CD8-positive, alpha-beta memory T cell (primary cell): ENCODE results near the gene SALL4. TPM values are rescaled to one million over a fixed set of nuclear protein-coding genes. Genes with fewer than 3 reads are reported as not detected.
"Not testable (repeated sequence)": the region's sequence is repeated elsewhere in the genome, so short reads cannot be mapped to it uniquely, and the experiment has no call there.

Experiments
- CTCF ChIA-PET: fragments of 350-600 bp; sonication (Branson Sonifier 250); formaldehyde crosslinking; loops from one replicate; lab custom pipeline; 2021; ENCODE audit warnings: antibody characterized with exemption; lab: Charles Lee
- POLR2A ChIA-PET: fragments of 350-600 bp; sonication (Branson Sonifier 250); formaldehyde crosslinking; loops from one replicate; lab custom pipeline; 2021; ENCODE audit warnings: antibody characterized with exemption; lab: Charles Lee
- DNase-seq, 5 donors: peaks; one replicate each; pipeline versions ENCODE4 v3.0.0 to v3.0.0-alpha.2; 2020 to 2022; ENCODE audit warnings: mixed read lengths in 1 of 5
- H3K27ac ChIP-seq: one replicate; pipeline ENCODE4 v1.7.0; 2013; ENCODE audit warnings: low read depth, mild to moderate bottlenecking, low read length, moderate library complexity
- H3K27me3 ChIP-seq: 2 replicates; pipeline ENCODE4 v1.7.0; 2013; ENCODE audit warnings: low read length, mild to moderate bottlenecking; ENCODE audit not compliant: insufficient read depth, poor library complexity, severe bottlenecking
- H3K36me3 ChIP-seq: 2 replicates; pipeline ENCODE4 v1.7.0; 2013; ENCODE audit warnings: mild to moderate bottlenecking, low read length, moderate library complexity; ENCODE audit not compliant: insufficient read depth
- H3K4me1 ChIP-seq: 2 replicates; pipeline ENCODE4 v1.7.0; 2013; ENCODE audit warnings: mild to moderate bottlenecking, low read length, moderate library complexity; ENCODE audit not compliant: insufficient read depth
- H3K4me3 ChIP-seq: 2 replicates; pipeline ENCODE4 v1.7.0; 2013; ENCODE audit warnings: mild to moderate bottlenecking, low read length
- H3K9me3 ChIP-seq: 2 replicates; pipeline ENCODE4 v1.7.0; 2013; ENCODE audit warnings: mild to moderate bottlenecking, low read length
- H3K27ac Mint-ChIP-seq, 8 donors: one replicate each; pipeline ENCODE4 v1.8.0; 2020 to 2021; ENCODE audit warnings: mixed read lengths in 8 of 8, mild to moderate bottlenecking in 6 of 8, inconsistent platforms in 3 of 8, moderate library complexity in 3 of 8
- H3K27me3 Mint-ChIP-seq, 2 donors: one replicate each; pipeline ENCODE4 v1.8.0; 2020 to 2021; ENCODE audit warnings: mixed read lengths in 2 of 2, mild to moderate bottlenecking in 1 of 2, moderate library complexity in 1 of 2
- H3K36me3 Mint-ChIP-seq, 3 donors: one replicate each; pipeline ENCODE4 v1.8.0; 2020 to 2021; ENCODE audit warnings: mixed read lengths in 3 of 3, inconsistent platforms in 1 of 3, mild to moderate bottlenecking in 1 of 3
- H3K4me1 Mint-ChIP-seq, 3 donors: one replicate each; pipeline ENCODE4 v1.8.0; 2020 to 2021; ENCODE audit warnings: mixed read lengths in 3 of 3, inconsistent platforms in 1 of 3, mild to moderate bottlenecking in 1 of 3
- H3K4me3 Mint-ChIP-seq, 7 donors: one replicate each; pipeline ENCODE4 v1.8.0; 2020 to 2021; ENCODE audit warnings: mixed read lengths in 7 of 7, mild to moderate bottlenecking in 6 of 7, moderate library complexity in 4 of 7, inconsistent platforms in 2 of 7
- H3K9me3 Mint-ChIP-seq, 5 donors: one replicate each; pipeline ENCODE4 v1.8.0; 2020 to 2022; ENCODE audit warnings: mixed read lengths in 5 of 5, mild to moderate bottlenecking in 3 of 5, moderate library complexity in 2 of 5, inconsistent platforms in 1 of 5
- polyA plus RNA-seq: library from polyadenylated mRNA; unstranded; fragments of 300-500 nt; fragmentation: Illumina TruSeq; gene quantifications from one replicate; pipeline ENCODE4 v1.2.3, GENCODE V29; 2021
- total RNA-seq, 2 experiments: library from RNA; stranded (reverse); gene quantifications; one replicate each; pipeline ENCODE4 v1.2.3, GENCODE V29; 2021

The SALL4 gene
- total and polyA plus RNA-seq, 3 experiments from 2014 or later = 0.11 TPM; not detected in 2

- DNase-seq = no peak
- no peaks in the 10 kb centered on the region for H3K36me3 ChIP-seq
- Mint-ChIP-seq H3K36me3 (no peaks in the 10 kb centered on the region), H3K4me1 (no peaks in the 10 kb centered on the region), H3K27me3 (peaks cover 3 to 11% of the 10 kb centered on the region in 2 donors), H3K27ac (no peak overlapping the region), H3K4me3 (no peak overlapping the region), H3K9me3 (no peaks in the 10 kb centered on the region)
- no peaks in the 10 kb centered on the region for H3K4me1 ChIP-seq
- no peak overlapping the region for H3K4me3 ChIP-seq
- no peaks in the 10 kb centered on the region for H3K27me3 ChIP-seq
- H3K9me3 ChIP-seq = no peaks in the 10 kb centered on the region
- POLR2A ChIA-PET = no interaction called here
- no peak overlapping the region for H3K27ac ChIP-seq
- CTCF ChIA-PET = no interaction called here
Observed at GRCh38 chr20:51747182-51747911, 55.0 kb downstream of the SALL4 start.

DNA sequence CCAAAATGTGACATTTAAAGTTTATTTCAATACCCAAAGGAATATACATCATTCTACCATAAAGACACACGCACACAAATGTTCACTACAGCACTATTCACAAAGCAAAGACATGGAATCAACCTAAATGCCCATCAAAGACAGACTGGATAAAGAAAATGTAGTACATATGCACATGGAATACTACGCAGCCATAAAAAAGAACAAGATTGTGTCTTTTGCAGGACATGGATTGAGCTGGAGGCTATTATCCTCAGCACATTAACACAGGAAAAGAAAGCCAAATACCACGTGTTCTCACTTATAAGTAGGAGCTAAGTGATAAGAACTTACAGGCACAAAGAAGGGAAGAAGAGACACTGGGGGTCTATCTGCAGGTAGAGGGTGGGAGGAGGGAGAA, 56.5 kb downstream of the SALL4 start:
- H3K9me3 Mint-ChIP-seq = no peaks in the 10 kb centered on the region
- Histone ChIP-seq H3K27me3 (no peaks in the 10 kb centered on the region), H3K36me3 (no peaks in the 10 kb centered on the region), H3K27ac (no peak overlapping the region), H3K4me3 (no peak overlapping the region), H3K9me3 (no peaks in the 10 kb centered on the region), H3K4me1 (no peaks in the 10 kb centered on the region)
- CTCF ChIA-PET = no interaction called here
- no peak for DNase-seq
- no peak overlapping the region for H3K27ac Mint-ChIP-seq
- H3K4me1 Mint-ChIP-seq = no peaks in the 10 kb centered on the region
- no peaks in the 10 kb centered on the region for H3K36me3 Mint-ChIP-seq
- H3K4me3 Mint-ChIP-seq = no peak overlapping the region
- H3K27me3 Mint-ChIP-seq = peaks cover 5 to 11% of the 10 kb centered on the region in 2 donors
- POLR2A ChIA-PET = no interaction called here

- DNase-seq = no peak
- Histone ChIP-seq H3K36me3 (no peaks in the 10 kb centered on the region), H3K27me3 (no peaks in the 10 kb centered on the region), H3K4me1 (no peaks in the 10 kb centered on the region), H3K27ac (no peak overlapping the region), H3K9me3 (no peaks in the 10 kb centered on the region), H3K4me3 (no peak overlapping the region)
- peaks cover 2 to 8% of the 10 kb centered on the region in 2 donors for H3K27me3 Mint-ChIP-seq
- no peaks in the 10 kb centered on the region for H3K4me1 Mint-ChIP-seq
- H3K4me3 Mint-ChIP-seq = no peak overlapping the region
- H3K9me3 Mint-ChIP-seq = no peaks in the 10 kb centered on the region
- no peak overlapping the region for H3K27ac Mint-ChIP-seq
- ChIA-PET POLR2A (no interaction called here), CTCF (no interaction called here)
- H3K36me3 Mint-ChIP-seq = no peaks in the 10 kb centered on the region
Observed at GRCh38 chr20:51740838-51741237, 61.5 kb downstream of the SALL4 start.

GRCh38 chr20:51740308-51740707, 62.0 kb downstream of the SALL4 start:
- H3K4me1 ChIP-seq, H3K4me3 Mint-ChIP-seq, H3K9me3 ChIP-seq, H3K27ac Mint-ChIP-seq, DNase-seq, H3K36me3 ChIP-seq, H3K27ac ChIP-seq, H3K9me3 Mint-ChIP-seq, H3K27me3 Mint-ChIP-seq, POLR2A ChIA-PET, CTCF ChIA-PET, H3K4me1 Mint-ChIP-seq, H3K4me3 ChIP-seq, H3K27me3 ChIP-seq, H3K36me3 Mint-ChIP-seq: not testable (repeated sequence)

DNA sequence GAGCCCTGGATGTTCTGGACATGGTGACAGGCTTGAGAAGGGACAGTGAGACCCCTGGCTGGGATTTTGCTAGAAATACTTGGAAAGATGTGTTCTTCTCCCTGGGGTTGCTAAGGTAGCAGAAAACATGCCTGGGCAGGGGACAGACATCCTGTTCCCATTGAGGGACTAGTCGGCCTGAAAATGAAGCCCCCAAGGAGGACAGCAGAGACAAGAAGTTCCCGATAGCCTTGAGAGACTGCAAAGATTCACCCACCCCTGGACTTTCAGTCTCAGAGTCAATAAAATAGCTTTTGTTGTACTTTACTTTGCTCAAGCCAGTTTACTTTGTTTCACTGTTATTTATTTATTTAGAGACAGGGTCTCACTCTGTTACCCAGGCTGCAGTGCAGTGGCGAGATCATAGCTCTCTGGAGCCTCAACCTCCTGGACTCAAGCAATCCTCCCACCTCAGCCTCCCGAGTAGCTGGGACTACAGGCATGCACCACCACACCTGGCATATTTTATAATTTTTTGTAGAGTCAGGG, 62.5 kb downstream of the SALL4 start:
- no peaks in the 10 kb centered on the region for H3K27me3 ChIP-seq
- no peak for DNase-seq
- H3K4me3 ChIP-seq = no peak overlapping the region
- H3K9me3 ChIP-seq = no peaks in the 10 kb centered on the region
- no peaks in the 10 kb centered on the region for H3K36me3 Mint-ChIP-seq
- no peaks in the 10 kb centered on the region for H3K9me3 Mint-ChIP-seq
- no peaks in the 10 kb centered on the region for H3K36me3 ChIP-seq
- CTCF ChIA-PET = no interaction called here
- no peak overlapping the region for H3K27ac ChIP-seq
- H3K27me3 Mint-ChIP-seq = peaks cover 2 to 8% of the 10 kb centered on the region in 2 donors
- no peaks in the 10 kb centered on the region for H3K4me1 Mint-ChIP-seq
- no peak overlapping the region for H3K27ac Mint-ChIP-seq
- no peak overlapping the region for H3K4me3 Mint-ChIP-seq
- POLR2A ChIA-PET = no interaction called here
- H3K4me1 ChIP-seq = no peaks in the 10 kb centered on the region

DNA sequence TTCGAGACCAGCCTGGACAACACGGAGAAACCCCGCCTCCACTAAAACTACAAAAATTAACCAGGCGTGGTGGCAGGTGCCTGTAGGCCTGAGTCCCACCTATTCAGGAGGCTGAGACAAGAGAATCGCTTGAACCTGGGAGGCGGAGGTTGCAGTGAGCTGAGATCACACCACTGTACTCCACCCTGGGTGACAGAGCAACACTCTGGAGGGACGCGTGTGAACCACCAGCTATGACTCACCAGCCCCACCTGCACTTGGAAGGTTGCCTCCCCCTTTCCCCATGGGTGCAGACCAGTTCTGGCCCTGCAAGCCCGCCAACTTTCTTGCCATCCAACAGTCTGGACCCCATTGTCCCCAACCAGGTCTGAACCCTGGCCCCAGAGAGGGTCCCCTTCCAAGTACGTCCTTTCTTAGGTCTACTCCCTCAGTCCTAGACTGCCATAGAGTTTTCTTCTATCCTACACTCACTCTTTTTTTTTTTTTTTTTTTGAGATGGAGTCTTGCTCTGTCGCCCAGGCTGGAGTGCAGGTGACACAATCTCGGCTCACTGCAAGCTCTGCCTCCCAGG, 63.4 kb downstream of the SALL4 start:
- Mint-ChIP-seq H3K27me3 (peaks cover 2 to 5% of the 10 kb centered on the region in 2 donors), H3K4me3 (no peak overlapping the region), H3K36me3 (no peaks in the 10 kb centered on the region), H3K9me3 (no peaks in the 10 kb centered on the region), H3K4me1 (no peaks in the 10 kb centered on the region), H3K27ac (no peak overlapping the region)
- DNase-seq = no peak
- H3K27ac ChIP-seq = no peak overlapping the region
- no peak overlapping the region for H3K4me3 ChIP-seq
- no peaks in the 10 kb centered on the region for H3K36me3 ChIP-seq
- CTCF ChIA-PET = no interaction called here
- no peaks in the 10 kb centered on the region for H3K27me3 ChIP-seq
- no peaks in the 10 kb centered on the region for H3K9me3 ChIP-seq
- POLR2A ChIA-PET = no interaction called here
- H3K4me1 ChIP-seq = no peaks in the 10 kb centered on the region

- H3K4me3 Mint-ChIP-seq, DNase-seq, H3K4me3 ChIP-seq, H3K4me1 Mint-ChIP-seq, H3K9me3 ChIP-seq, H3K27ac ChIP-seq, H3K9me3 Mint-ChIP-seq, CTCF ChIA-PET, H3K4me1 ChIP-seq, H3K27me3 Mint-ChIP-seq, H3K27me3 ChIP-seq, POLR2A ChIA-PET, H3K36me3 Mint-ChIP-seq, H3K36me3 ChIP-seq, H3K27ac Mint-ChIP-seq: not testable (repeated sequence)
Observed at GRCh38 chr20:51738261-51738660, 64.1 kb downstream of the SALL4 start.

DNA sequence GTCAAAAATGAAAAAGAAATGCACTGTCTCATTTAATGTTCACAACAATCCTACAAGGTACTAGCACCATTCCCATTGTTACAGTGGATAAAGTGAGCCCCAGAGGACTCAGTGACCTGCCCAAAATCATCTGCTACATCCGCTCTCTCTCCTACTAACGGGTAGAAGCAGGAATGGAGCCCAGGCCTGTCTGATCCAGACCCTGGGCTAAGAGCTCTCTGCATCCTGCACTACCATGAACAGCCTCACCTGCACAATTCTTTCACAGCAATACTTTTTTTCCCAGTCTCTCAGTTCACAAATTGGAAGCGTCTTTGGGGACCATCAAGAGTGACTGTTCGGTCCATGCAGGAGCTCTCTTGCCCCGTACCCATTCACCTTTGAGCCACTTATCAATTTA, 65.4 kb downstream of the SALL4 start:
- peaks cover 0 to 3% (median 2%) of the 10 kb centered on the region in 3 donors for H3K4me1 Mint-ChIP-seq
- no peaks in the 10 kb centered on the region for H3K27me3 ChIP-seq
- H3K36me3 Mint-ChIP-seq = no peaks in the 10 kb centered on the region
- H3K27me3 Mint-ChIP-seq = peaks cover 0 to 5% of the 10 kb centered on the region in 2 donors
- ChIA-PET POLR2A (no interaction called here), CTCF (interaction anchor here (0.7 kb wide), 1 partner anchor 9 kb away, joined by 3 read pairs; no protein-coding TSS in a partner anchor)
- no peak overlapping the region for H3K27ac ChIP-seq
- no peak overlapping the region for H3K4me3 ChIP-seq
- no peaks in the 10 kb centered on the region for H3K9me3 Mint-ChIP-seq
- no peaks in the 10 kb centered on the region for H3K9me3 ChIP-seq
- no peak overlapping the region for H3K4me3 Mint-ChIP-seq
- H3K27ac Mint-ChIP-seq = no peak overlapping the region
- H3K36me3 ChIP-seq = no peaks in the 10 kb centered on the region
- no peaks in the 10 kb centered on the region for H3K4me1 ChIP-seq
- DNase-seq = no peak
